ENCODE results near the gene SLC25A33.

Gene SLC25A33

DNA sequence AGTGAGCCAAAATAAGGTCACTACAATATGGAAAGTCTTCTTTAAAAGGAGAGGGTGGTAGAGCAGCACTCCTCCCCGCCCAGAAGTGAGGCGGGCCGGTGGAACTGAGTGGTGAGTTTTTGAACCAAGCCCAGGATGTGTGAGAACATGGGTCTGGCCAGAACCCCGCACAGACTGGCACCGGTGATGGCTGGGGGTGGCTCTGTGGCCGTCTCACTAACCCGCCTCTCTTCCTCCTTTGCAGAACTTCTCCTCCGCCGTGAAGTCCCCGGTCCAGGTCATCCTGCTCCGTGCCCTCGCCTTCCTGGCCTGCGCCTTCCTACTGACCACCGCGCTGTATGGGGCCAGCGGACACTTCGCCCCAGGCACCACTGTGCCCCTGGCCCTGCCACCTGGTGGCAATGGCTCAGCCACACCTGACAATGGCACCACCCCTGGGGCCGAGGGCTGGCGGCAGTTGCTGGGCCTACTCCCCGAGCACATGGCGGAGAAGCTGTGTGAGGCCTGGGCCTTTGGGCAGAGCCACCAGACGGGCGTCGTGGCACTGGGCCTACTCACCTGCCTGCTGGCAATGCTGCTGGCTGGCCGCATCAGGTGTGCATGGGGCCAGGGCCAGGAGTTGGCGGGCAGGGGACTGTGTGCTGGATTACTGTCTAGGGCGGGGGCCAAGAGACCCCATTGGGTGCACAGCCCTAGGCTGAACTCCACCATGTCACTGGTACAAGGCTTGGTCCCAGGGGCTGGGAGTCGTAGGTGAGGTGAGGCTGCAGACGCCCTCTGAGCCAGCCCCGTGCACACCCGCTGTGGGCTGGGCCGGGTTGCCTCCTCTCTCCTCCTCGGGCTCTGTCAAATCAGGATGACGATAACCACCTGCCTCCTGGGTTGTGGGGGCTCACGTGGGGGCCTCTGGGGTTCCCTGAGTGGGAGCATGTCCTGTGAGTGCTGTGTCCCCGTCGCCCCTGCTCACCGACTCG lies 61.9 kb downstream of the SLC25A33 start:
- no peak for DNase-seq (ENCODE audit: low read depth in 2 of 3, low spot score in 2 of 3)

DNA sequence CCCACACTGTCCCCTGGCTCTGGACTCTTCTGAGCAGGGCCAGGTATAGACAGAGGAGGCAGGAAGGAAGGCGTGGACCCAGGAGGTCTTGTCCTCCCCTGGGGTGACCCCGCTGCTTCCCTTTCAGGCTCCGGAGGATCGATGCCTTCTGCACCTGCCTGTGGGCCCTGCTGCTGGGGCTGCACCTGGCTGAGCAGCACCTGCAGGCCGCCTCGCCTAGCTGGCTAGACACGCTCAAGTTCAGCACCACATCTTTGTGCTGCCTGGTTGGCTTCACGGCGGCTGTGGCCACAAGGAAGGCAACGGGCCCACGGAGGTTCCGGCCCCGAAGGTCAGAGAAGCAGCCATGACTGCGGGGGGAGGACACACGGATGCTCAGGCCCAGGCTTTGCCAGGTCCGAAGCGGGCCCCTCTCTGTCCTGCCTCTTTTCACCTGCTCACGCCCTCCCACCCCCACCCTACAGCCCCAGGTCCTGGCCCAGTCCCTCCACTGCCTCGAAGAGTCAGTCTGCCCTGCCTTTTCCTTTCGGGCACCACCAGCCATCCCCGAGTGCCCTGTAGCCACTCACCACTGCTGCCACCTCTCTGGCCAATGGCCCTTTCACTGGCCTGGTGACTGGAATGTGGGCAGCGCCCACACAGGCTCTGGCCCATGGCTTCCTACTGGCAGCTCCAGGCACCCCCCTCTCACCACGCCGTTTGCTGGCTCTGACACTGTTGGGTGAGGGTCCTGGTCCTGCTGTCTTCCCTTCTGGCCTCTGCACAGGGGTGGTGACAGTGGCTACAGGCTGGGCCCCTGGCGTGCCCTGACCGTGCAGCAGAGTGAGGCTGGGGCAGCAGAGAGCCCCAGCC lies 62.9 kb downstream of the SLC25A33 start:
- no peak for DNase-seq (ENCODE audit: low read depth in 2 of 3, low spot score in 2 of 3)

DNA sequence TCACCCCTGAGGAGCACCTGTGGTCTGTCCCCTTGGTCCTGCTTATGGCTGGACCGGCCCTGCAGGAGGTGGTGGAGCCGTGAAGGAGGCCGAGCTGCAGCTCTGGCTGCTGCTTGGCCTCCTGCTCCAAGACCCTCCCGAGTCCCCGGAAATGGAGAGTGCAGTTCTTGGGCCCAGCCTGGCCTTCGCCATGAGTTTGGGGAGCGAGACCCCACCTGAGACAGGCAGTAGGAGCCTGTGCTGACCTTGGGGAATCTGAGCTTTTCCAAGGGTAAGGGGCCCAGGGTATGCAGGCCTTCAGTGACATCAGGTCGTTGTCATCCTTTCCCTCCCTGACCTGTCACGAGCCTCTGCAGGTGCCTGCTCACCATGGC lies 63.5 kb downstream of the SLC25A33 start:
- no peak for DNase-seq (ENCODE audit: low read depth in 2 of 3, low spot score in 2 of 3)

DNA sequence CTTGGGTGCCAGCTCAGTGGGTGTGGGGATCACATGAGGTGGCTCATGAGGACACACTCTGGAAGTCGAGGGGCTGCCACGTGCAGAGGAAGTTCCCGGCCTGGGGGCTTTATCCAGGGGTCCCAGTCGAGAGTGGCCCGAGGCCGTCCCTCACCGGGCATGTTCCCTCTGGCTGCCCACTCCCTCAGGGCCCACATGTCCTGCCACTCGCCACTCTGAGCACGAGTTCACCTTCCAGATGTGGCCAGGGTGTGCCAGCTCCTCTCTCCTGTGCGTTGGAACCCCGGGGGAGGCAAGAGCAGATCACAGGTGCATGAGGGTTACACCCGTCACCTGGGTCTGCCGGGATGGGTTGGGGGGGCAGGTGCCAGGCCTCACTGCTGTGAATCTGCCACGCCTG lies 64.0 kb downstream of the SLC25A33 start:
- no peak for DNase-seq (ENCODE audit: low read depth in 2 of 3, low spot score in 2 of 3)

DNA sequence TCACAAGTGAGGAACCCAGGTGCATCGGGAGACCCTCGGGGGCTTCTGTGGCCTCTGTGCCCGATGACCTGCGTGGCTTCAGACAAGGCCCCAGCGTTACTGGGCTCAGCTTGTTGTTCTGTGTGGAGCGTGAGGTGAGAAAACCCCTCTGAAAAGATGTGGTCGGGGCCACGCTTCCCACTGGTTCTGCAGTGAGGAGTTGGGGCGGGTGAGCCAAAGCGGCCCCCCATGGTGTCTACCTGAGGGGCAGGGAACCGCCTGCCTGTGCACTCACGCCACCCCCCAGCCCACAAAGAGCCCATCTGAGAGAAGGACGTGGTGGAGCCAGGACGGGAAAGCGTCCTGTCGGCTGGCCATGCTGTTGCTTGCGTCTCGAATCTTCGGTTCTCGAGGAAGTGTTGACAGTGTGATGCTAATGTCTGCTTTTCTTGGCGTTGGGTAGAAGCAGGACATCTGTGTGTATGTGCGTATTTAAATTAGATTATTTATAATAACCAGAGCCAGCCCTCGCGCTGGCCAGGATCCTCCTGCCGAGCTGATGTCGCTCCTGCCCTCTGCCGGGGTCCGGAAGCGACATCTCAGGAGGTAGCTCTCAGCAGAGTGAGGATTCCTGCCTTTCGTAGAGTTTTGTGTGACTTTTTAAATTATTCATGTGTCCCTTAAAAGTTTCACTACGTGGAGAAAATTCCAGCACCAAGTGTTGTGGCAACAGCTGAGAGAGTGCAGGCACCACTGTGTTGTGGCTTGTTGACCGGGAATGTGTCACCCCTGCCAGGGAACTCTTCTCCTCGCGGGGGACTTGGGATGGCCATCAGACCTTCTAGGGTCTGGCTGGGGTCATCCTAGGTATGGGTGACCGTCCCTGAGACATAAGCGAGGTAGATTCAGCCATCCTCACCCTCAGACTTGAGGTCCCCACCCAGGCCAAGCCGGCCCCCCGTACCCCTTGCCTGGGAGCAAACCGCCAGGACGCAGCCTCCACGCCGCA lies 64.8 kb downstream of the SLC25A33 start:
- DNase-seq (ENCODE audit: low read depth in 2 of 3, low spot score in 2 of 3) = no peak

DNA sequence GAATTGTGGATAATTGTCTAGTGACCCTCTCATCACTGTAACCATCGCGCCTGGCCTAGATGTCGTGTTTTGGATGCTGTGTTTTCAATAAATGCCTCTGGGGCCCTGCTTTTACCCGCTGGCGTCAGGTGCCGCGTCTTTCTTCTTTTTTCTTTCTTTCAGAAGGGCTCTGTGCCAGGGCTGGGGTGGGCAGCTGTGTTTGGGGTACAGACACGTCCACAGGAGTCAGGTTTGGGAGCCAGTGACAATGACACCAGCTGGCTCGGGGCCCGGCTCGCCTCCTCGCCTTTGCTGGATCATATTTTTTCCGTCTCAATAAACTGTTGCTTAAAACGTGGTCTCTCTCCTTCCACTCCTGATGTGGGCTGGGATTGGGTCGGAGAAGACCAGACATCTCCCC lies 65.6 kb downstream of the SLC25A33 start:
- DNase-seq (ENCODE audit: low read depth in 2 of 3, low spot score in 2 of 3) = no peak

DNA sequence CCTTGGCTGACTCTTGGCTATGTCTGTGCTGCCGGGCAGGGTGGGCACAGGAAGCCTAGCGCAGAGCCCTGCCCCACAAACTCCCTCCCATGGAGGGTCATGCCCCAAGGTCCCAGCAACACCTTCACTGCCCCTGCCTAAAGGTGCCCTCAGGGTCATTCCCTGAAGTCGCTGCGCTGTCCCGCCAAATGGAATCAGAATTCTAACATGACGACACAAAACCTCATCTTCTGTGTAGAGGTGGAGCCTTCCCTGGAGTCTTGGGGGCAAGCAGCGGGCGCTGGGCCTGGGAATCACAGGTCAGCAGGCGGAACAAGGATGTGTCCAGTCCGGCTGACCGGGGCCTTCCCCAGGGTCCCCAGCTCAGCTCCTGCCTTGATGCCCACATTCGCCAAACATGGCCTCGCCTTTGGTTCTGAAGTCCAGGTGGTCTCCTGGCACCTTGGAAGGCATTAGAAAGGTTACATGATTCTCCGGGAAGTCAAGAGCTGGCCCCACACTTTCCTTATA lies 66.7 kb downstream of the SLC25A33 start:
- no peak for DNase-seq (ENCODE audit: low read depth in 2 of 3, low spot score in 2 of 3)

DNA sequence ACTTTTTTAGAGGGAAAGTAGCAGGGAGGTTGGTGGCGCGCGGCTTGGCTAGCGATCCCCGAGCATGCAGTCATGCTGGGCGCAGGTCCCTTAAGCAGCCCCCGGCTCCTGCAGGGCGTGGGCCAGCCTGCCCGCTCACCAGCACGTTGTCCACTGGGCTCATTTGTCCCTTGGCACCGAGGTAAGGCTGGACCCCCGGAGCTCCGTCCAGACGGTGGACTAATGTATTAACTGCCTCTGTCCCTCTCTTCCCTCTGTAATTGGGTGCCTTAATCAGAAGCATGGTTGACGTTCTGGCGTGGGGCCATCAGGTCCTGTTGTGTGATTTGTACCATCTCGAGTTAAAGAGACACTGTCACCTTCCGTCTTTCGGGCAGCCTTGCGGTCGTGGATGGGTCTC lies 67.2 kb downstream of the SLC25A33 start:
- DNase-seq (ENCODE audit: low read depth in 2 of 3, low spot score in 2 of 3) = no peak

DNA sequence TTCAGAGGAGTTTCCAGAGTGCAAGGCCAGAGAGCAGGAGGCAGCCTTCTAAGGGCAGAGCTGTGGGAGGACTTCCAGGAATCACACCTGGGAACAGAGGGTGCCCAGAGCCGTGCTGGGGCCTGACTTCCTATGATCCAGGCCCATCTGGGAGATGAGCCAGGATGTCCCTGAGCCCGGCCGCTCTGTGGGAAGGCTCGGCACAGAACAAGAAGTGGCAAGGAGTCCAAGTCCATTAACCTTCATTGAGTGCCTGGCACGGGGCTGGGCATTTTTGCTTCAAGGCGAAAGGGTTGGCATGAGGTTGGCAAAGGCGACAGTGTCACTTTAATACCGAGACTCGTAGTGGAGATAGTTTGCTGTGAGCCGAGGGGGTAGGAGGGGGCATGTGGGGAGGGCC lies 67.7 kb downstream of the SLC25A33 start:
- no peak for DNase-seq (ENCODE audit: low read depth in 2 of 3, low spot score in 2 of 3)

DNA sequence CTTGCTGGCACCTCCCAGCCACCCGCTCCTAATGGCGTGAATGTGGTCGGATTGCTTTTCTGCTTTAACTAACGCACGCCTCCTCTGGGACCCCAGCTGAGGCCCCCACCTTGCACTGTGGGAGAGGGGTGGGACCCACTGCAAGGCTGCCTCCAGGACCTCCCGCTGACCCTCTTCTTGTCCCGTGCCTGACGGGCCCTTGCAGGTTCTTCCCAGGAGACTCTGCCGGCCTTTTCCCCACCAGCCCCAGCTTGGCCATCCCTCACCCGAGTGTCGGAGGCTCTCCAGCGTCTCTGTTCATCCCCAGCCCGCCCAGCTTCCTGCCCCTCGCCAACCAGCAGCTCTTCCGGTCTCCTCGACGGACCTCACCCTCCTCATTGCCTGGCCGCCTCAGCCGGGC lies 68.1 kb downstream of the SLC25A33 start:
- no peak for DNase-seq (ENCODE audit: low read depth in 2 of 3, low spot score in 2 of 3)

DNA sequence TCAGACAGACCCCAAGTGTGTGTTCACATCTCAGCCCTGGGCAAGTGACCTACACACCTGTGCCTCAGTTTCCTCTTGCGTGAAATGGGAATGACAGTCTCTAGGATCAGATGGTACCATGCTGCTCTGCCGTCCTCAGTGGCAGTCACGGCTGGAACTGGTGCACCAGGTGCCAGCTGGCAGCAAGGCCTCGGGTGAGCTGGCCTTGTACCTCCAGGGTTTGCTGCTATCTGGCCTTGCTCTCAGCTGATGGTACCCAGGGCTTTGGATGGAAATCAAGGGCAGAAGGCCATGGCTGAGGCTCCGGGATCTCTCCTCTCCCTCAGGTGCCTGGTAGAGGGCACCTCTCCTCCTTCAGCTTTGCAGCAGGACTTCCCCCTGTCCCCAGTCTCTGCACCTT lies 70.7 kb downstream of the SLC25A33 start:
- no peak for DNase-seq (ENCODE audit: low read depth in 2 of 3, low spot score in 2 of 3)

DNA sequence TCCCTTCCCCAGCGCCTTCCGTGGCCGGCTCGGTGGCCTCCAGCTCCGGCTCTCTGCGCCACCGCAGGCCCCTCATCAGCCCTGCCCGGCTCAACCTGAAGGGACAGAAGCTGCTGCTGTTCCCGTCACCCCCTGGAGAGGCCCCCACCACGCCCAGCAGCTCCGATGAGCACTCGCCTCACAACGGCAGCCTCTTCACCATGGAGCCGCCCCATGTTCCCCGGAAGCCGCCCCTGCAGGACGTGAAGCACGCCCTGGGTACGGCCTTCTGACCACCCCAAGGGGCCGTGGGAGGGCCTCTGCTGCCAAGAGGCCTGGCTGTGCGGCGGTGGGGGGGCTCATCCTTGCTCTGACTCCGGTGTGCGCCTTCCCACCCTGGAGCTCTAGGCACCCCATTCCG lies 71.3 kb downstream of the SLC25A33 start:
- no peak for DNase-seq (ENCODE audit: low read depth in 2 of 3, low spot score in 2 of 3)

DNA sequence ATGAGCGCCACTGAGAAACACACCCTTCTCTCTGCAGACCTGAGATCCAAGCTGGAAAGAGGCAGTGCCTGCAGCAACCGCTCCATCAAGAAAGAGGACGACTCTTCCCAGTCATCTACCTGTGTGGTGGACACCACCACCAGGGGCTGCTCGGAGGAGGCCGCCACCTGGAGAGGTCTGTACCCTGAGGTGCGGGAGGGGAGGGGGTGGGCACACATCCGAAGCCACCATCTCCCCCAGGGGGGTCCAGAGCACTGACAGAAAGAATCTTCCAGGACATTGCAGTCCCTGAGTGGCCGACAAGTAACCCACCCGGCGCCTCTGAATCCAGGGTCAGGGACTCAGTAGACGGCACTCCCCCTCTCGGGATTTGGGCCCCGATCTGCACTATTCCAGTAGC lies 72.5 kb downstream of the SLC25A33 start:
- no peak for DNase-seq (ENCODE audit: low read depth in 2 of 3, low spot score in 2 of 3)

DNA sequence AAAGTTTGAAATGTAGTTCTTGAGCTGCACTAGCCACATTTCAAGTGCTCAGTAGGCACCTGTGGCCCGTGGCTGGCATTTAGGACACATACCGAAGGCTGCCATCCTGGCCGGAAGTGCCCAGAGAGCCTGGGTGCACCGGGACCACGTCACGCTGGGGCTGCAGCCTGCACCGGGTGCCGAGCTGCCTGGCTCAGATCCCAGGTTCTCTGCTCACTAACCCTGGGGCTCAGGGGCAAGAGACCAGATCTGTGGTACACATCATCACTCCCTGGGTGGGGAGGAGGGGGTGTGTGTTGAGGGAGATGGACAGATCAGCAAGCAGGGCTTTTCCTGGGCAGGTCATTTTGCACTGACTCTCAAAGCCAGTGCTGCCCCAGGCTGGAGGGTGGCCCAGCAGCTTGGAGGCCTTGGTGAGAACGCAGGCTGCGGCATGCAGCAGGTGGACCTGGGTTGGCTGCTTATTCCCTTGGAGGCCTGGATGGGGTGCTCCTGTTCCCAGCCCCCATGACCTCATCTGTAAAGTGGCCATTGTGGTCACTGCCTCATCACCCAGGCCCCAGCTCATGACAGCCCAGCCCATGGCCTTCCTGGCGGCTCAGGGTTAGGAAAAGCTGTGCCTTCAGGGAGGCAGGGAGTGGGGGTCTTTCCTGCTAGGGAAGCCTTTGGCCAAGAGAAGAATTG lies 73.0 kb downstream of the SLC25A33 start:
- DNase-seq (ENCODE audit: low read depth in 2 of 3, low spot score in 2 of 3) = no peak

DNA sequence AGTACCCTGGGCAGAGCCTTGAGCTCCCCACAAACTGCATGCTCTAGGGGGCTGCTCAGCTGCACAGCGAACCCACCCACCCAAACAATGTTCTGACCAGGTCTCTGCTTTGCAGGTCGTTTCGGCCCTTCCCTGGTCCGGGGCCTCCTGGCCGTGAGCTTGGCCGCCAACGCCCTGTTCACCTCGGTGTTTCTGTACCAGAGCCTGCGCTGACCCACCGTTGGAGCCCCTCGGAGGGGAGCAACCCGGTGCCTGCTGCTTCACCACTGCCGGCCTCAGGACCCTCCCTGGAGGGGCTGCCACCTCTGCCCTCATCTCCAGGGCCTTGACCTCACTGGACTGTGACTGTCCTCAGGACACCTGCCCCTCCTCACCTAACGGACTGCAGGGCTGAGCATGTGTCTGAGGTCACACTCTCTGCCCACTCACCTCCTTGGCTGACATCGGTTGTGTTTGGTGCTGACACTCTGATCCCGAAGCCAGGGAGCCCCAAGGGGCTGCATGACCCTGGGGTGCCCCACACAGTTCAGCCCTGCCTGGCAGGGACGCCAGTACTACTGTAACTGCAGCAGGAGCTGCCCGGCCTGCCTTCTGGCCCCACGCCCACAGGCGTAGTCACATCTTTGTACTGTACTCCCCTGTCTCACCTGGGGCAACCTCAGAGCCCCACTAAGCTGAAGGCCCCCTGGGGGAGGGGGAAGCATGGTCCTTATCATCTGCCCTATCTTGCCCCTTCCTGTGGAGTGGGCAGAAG lies 73.8 kb downstream of the SLC25A33 start:
- no peak for DNase-seq (ENCODE audit: low read depth in 2 of 3, low spot score in 2 of 3)

DNA sequence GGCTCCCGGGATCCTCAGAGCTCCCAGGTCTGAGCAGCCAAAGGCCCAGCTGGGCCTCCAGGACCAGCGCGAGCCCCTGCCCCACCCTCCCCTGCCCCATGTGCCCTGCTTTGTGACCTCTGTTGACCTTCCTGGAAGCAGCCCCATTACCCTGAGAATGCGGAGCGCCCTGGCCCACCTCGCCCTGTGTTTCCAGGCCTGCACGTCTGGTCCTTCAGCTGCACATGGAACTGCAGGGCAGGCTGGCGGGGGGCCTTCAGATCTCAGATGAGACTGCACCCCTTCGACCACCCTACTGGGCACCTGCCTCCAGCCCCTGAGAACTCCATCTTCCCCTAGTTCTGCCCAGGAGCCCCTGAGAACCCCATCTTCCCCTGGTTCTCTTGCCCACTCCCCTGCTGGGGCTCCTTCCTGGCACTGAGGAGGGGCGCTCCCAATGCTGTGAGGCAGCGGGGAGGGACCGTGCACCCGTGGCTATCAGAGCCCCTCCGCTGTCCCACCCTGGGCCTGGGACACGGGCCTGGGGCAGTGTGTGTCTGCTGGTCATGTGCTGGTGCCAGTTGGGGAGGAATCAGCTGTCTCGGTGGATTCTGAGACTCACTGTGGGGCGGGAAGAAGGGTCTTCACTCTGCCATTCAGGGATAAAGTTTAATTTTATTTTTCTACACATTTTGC lies 74.5 kb downstream of the SLC25A33 start:
- DNase-seq (ENCODE audit: low read depth in 2 of 3, low spot score in 2 of 3) = no peak

DNA sequence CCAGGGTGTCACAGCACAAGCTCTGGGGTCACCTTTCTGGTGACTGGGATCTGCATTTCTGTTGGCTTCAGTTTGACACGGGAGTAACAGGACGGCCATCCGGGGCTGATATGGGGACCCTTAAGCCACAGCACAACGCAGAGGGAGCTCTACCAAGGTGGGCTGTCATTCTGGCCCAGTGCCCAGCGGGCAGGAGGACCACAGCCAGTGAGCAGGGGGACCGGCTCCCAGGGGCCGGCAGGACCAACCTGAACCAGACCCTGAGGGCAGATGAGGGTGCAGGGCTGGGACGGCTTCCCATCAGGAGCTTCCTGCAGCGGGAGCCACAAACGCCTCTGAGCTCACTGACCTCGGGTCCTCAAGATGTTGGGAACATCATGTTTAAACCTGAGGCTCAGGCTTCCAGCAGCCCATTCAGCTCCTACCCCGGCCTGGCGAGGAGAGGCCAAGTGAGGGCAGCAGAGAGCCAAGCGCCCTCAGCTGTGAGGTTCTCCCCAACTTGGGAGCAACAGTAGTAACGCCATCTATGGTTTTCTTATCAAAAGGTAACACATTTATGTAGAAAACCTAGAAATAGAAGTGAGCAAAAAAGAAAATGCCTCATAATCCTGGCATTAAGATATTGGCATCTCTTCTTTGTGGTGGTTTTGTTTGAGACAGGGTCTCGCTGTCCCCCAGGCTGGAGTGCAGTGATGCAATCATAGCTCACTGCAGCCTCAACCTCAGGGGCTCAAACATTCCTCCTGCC lies 76.2 kb downstream of the SLC25A33 start:
- DNase-seq (ENCODE audit: low read depth in 2 of 3, low spot score in 2 of 3) = no peak
